HepG2 (cell line): ENCODE measurements around the gene TAF8. TPM values are rescaled to one million over a fixed set of nuclear protein-coding genes. Genes with fewer than 3 reads are reported as not detected.
A peak's percentile ranks its signal among the peaks of the same experiment; 100 is the strongest.

ENCODE experiments used
- BCL6 ChIP-seq: IDR thresholded peaks from 2 replicates; pipeline ENCODE4 v1.6.1; 2016; ENCODE audit warnings: missing genetic modification reagents, missing compliant biosample characterization
- HNF1A ChIP-seq, 2 experiments: sonication (generic) in 1 of 2; formaldehyde crosslinking in 1 of 2; IDR thresholded peaks; 2 replicates each; pipeline versions ENCODE4 v1.4.0 to v1.6.1; 2016 to 2020; ENCODE audit warnings: borderline replicate concordance in 1 of 2, low read depth in 1 of 2, mild to moderate bottlenecking in 1 of 2, missing genetic modification reagents in 1 of 2
- SOX13 ChIP-seq, 3 experiments: fragments of 450-650 bp in 1 of 3; sonication (generic) in 1 of 3; formaldehyde crosslinking in 1 of 3; IDR thresholded peaks in 2 of 3; conservative IDR thresholded peaks in 1 of 3; 2 replicates each; pipeline versions ENCODE4 v1.5.0 to v1.6.1; 2016 to 2020; ENCODE audit warnings: antibody characterized with exemption in 1 of 3, mild to moderate bottlenecking in 1 of 3, missing compliant biosample characterization in 1 of 3, missing genetic modification reagents in 1 of 3, moderate library complexity in 1 of 3
- TBX3 ChIP-seq: fragments of 450-650 bp; IDR thresholded peaks from 2 replicates; pipeline ENCODE4 v1.6.1; 2017; ENCODE audit warnings: antibody characterized with exemption, mild to moderate bottlenecking, inconsistent platforms, borderline replicate concordance
- ZBTB10 ChIP-seq: sonication (generic); formaldehyde crosslinking; IDR thresholded peaks from 2 replicates; pipeline ENCODE4 v1.4.0; 2020; ENCODE audit warnings: missing genetic modification reagents, borderline replicate concordance
- polyA plus RNA-seq, 8 experiments: library from polyadenylated mRNA; depleted of rRNA in 3 of 8; stranded (reverse) in 7 of 8; unstranded in 1 of 8; fragments of >200 nt; fragmentation: Illumina TruSeq in 4 of 8; extraction: Trizol in 4 of 8; gene quantifications; 2 replicates each; pipeline versions ENCODE4 v1.2.1 to v1.2.3, GENCODE V29; 2011 to 2016; ENCODE audit warnings: low read depth in 4 of 8, missing spikeins in 1 of 8, mixed read lengths in 1 of 8; ENCODE audit not compliant: insufficient read depth in 1 of 8
- total RNA-seq, 5 experiments: library from RNA; depleted of rRNA; stranded (reverse); fragments of >200 nt; fragmentation: Illumina TruSeq; extraction: Trizol; gene quantifications; 2 replicates each; pipeline ENCODE4 v1.2.3, GENCODE V29; 2016; ENCODE audit warnings: low read depth in 1 of 5

TAF8 gene
- total and polyA plus RNA-seq, 2 of the 13 experiments (the other 11 are each of a cell fraction or from before 2014, with no cell fraction given): 25.2 to 25.8 TPM

- TF ChIP-seq ZBTB10: peak; percentile 75; the same call in 1 of the 2 replicates
- TF ChIP-seq SOX13 (IDR thresholded peaks at IDR 0.05): no peak
- TF ChIP-seq SOX13 (CRISPR knock-in tag; conservative IDR thresholded peaks at IDR 0.05 in 1 of 2, IDR thresholded peaks at IDR 0.05 in 1 of 2): peak in 1 of 2 experiments; percentile 56; a peak in 1 of 4 replicates
- peak; percentile 87 for TF ChIP-seq BCL6 (CRISPR knock-in tag)
- TF ChIP-seq TBX3: no peak
- no peak for TF ChIP-seq HNF1A (IDR thresholded peaks at IDR 0.05; ENCODE audit: low read depth)
- peak; percentile 34; the same call in 1 of the 2 replicates for TF ChIP-seq HNF1A (CRISPR knock-in tag; IDR thresholded peaks at IDR 0.05; ENCODE audit: borderline replicate concordance)
Measured at GRCh38 chr6:42106112-42107023, 56.0 kb downstream of the TAF8 start (continued).
